ENCODE data around the gene RFTN1. TPM values are rescaled to one million over a fixed set of nuclear protein-coding genes. Genes with fewer than 3 reads are reported as not detected.

Gene RFTN1
- total and polyA plus RNA-seq, 2 experiments from 2014 or later = 3.3 to 7.2 TPM

- Histone ChIP-seq H3K79me2 (replicated peaks; ENCODE audit: insufficient read depth) (no peaks in the 10 kb centered on the region), H3K36me3 (ENCODE audit: insufficient read depth) (peaks cover 18% of the 10 kb centered on the region; the same call in 1 of the 2 replicates), H3K4me1 (ENCODE audit: insufficient read depth) (no peaks in the 10 kb centered on the region), H3K27me3 (ENCODE audit: insufficient read depth) (no peaks in the 10 kb centered on the region), H3K9me2 (ENCODE audit: insufficient read depth) (no peaks in the 10 kb centered on the region), H4K20me1 (replicated peaks; ENCODE audit: insufficient read depth) (peaks cover 6% of the 10 kb centered on the region; the same call in 1 of the 2 replicates), H3K4me2 (no peak overlapping the region), H2AFZ (no peak overlapping the region), H3K27ac (ENCODE audit: low read depth) (no peak overlapping the region), H3F3A (replicated peaks; ENCODE audit: low read depth) (no peaks in the 10 kb centered on the region), H3K4me3 (no peak overlapping the region)
- Mint-ChIP-seq H3K4me1 (no peaks in the 10 kb centered on the region), H3K9me3 (no peaks in the 10 kb centered on the region), H3K27ac (no peak overlapping the region), H3K27me3 (ENCODE audit: insufficient read depth, low read depth, poor library complexity) (peaks cover 2% of the 10 kb centered on the region), H3K36me3 (ENCODE audit: low read depth) (peaks cover 12% of the 10 kb centered on the region), H3K4me3 (no peak overlapping the region)
- ATAC-seq (no peak), DNase-seq (ENCODE audit: low spot score) (no peak)
- no peak for TF ChIP-seq EZH2phosphoT487 (IDR thresholded peaks at IDR 0.05; ENCODE audit: unreplicated experiment)
- TF ChIP-seq NANOG (IDR thresholded peaks at IDR 0.05; ENCODE audit: borderline replicate concordance) = no peak
- TF ChIP-seq, protein P1, sequence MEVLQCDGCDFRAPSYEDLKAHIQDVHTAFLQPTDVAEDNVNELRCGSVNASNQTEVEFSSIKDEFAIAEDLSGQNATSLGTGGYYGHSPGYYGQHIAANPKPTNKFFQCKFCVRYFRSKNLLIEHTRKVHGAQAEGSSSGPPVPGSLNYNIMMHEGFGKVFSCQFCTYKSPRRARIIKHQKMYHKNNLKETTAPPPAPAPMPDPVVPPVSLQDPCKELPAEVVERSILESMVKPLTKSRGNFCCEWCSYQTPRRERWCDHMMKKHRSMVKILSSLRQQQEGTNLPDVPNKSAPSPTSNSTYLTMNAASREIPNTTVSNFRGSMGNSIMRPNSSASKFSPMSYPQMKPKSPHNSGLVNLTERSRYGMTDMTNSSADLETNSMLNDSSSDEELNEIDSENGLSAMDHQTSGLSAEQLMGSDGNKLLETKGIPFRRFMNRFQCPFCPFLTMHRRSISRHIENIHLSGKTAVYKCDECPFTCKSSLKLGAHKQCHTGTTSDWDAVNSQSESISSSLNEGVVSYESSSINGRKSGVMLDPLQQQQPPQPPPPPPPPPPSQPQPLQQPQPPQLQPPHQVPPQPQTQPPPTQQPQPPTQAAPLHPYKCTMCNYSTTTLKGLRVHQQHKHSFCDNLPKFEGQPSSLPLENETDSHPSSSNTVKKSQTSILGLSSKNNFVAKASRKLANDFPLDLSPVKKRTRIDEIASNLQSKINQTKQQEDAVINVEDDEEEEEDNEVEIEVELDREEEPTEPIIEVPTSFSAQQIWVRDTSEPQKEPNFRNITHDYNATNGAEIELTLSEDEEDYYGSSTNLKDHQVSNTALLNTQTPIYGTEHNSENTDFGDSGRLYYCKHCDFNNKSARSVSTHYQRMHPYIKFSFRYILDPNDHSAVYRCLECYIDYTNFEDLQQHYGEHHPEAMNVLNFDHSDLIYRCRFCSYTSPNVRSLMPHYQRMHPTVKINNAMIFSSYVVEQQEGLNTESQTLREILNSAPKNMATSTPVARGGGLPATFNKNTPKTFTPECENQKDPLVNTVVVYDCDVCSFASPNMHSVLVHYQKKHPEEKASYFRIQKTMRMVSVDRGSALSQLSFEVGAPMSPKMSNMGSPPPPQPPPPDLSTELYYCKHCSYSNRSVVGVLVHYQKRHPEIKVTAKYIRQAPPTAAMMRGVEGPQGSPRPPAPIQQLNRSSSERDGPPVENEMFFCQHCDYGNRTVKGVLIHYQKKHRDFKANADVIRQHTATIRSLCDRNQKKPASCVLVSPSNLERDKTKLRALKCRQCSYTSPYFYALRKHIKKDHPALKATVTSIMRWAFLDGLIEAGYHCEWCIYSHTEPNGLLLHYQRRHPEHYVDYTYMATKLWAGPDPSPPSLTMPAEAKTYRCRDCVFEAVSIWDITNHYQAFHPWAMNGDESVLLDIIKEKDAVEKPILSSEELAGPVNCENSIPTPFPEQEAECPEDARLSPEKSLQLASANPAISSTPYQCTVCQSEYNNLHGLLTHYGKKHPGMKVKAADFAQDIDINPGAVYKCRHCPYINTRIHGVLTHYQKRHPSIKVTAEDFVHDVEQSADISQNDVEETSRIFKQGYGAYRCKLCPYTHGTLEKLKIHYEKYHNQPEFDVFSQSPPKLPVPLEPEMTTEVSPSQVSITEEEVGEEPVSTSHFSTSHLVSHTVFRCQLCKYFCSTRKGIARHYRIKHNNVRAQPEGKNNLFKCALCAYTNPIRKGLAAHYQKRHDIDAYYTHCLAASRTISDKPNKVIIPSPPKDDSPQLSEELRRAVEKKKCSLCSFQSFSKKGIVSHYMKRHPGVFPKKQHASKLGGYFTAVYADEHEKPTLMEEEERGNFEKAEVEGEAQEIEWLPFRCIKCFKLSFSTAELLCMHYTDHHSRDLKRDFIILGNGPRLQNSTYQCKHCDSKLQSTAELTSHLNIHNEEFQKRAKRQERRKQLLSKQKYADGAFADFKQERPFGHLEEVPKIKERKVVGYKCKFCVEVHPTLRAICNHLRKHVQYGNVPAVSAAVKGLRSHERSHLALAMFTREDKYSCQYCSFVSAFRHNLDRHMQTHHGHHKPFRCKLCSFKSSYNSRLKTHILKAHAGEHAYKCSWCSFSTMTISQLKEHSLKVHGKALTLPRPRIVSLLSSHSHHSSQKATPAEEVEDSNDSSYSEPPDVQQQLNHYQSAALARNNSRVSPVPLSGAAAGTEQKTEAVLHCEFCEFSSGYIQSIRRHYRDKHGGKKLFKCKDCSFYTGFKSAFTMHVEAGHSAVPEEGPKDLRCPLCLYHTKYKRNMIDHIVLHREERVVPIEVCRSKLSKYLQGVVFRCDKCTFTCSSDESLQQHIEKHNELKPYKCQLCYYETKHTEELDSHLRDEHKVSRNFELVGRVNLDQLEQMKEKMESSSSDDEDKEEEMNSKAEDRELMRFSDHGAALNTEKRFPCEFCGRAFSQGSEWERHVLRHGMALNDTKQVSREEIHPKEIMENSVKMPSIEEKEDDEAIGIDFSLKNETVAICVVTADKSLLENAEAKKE (CRISPR knock-in tag; IDR thresholded peaks at IDR 0.05) = no peak
- no peak for TF ChIP-seq CREB1 (CRISPR knock-in tag; IDR thresholded peaks at IDR 0.05; ENCODE audit: low read depth)
- no peak for TF ChIP-seq CTCF (conservative IDR thresholded peaks at IDR 0.05; ENCODE audit: low read depth in 2 of 2)
- TF ChIP-seq ZNF114 (CRISPR knock-in tag; IDR thresholded peaks at IDR 0.05) = no peak
- TF ChIP-seq REST (IDR thresholded peaks at IDR 0.05; ENCODE audit: unreplicated experiment) = no peak
- no peak for TF ChIP-seq ZNF331 (CRISPR knock-in tag; IDR thresholded peaks at IDR 0.05; ENCODE audit: low read depth)
- TF ChIP-seq STAT1 (IDR thresholded peaks at IDR 0.05; ENCODE audit: unreplicated experiment) = no peak
- no peak for TF ChIP-seq EZH2 (IDR thresholded peaks at IDR 0.05; ENCODE audit: low read depth, unreplicated experiment)
- TF ChIP-seq JUNB (IDR thresholded peaks at IDR 0.05; ENCODE audit: unreplicated experiment) = no peak
- TF ChIP-seq, protein P2, sequence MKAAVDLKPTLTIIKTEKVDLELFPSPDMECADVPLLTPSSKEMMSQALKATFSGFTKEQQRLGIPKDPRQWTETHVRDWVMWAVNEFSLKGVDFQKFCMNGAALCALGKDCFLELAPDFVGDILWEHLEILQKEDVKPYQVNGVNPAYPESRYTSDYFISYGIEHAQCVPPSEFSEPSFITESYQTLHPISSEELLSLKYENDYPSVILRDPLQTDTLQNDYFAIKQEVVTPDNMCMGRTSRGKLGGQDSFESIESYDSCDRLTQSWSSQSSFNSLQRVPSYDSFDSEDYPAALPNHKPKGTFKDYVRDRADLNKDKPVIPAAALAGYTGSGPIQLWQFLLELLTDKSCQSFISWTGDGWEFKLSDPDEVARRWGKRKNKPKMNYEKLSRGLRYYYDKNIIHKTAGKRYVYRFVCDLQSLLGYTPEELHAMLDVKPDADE (IDR thresholded peaks at IDR 0.05) = no peak
- no peak for TF ChIP-seq POLR2AphosphoS5 (IDR thresholded peaks at IDR 0.05; ENCODE audit: low read depth)
Measured at GRCh38 chr3:16279010-16279801, 234.3 kb downstream of the RFTN1 start.

Data from GM23338 (cell line).